GM19023 (cell line): Measurements from ENCODE around the gene FBXL13.
"Not testable (repeated sequence)": the region's sequence is repeated elsewhere in the genome, so short reads cannot be mapped to it uniquely, and the experiment has no call there.

Source experiments
- ATAC-seq: cut with Tn5 transposase; IDR thresholded peaks from one replicate; pipeline ENCODE4 v1.9.1; 2021; ENCODE audit warnings: mild to moderate bottlenecking, moderate library complexity; ENCODE audit not compliant: unreplicated experiment

FBXL13 gene

GRCh38 chr7:102778663-102779062, 295.9 kb downstream of the FBXL13 start:
- not testable (repeated sequence) for ATAC-seq

DNA sequence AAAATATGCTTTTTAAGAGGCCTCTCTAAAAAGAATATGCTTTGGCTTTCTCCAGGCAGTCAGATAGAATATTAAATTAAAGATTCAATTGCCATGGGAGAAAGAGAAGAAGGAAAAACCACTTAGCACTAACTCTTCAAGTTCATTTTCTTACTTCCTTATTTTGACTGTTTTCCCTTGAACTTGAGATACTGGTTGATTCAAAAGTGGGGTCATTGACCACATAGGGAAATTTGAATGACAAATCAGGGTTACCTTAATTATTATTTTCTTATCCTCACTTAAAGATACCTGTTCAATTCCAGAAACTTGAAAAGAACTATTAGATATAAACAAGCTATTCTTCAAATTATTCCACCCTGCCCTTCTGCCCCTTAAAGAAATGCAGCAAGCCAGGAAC, 298.4 kb downstream of the FBXL13 start:
- ATAC-seq: not testable (repeated sequence)

DNA sequence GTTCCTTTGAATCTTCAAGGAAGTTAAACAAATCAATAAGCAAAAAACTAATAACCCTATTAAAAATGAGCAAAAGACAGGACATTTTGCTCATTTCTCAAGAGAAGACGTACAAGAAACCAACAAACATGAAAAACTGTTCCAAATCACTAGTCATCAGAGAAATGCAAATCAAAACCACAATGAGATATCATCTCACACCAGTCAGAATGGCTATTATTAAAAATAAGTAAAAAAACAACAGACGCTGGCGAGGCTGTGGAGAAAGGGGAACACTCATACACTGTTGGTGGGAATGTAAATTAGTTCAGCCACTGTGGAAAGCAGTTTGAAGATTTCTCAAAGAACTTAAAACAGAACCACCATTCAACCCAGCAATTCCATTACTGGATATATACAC, 304.1 kb downstream of the FBXL13 start:
- ATAC-seq: not testable (repeated sequence)

DNA sequence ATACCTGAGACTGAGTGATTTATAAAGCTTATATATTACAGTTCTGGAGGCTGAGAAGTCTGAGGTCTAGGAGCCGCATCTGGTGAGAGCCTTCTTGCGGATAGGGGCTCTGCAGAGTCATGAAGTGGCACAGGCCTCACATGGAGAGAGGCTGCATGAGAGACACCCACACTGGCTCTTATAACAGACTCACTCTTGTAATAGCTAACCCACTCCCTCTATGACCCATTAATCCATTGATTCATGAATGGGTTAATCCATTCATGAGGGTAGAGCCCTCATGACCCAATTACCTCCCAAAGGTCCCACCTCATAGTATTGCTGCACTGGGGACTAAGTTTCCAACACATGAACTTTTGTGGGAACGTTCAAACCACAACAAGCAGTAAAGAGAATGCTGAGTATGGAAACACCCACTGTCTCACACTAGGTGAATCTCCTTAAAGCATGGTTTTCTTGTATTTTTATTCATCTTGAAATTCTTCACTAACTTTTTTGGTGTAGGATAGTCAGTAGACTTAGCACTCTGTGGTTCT, 304.9 kb downstream of the FBXL13 start:
- ATAC-seq: not testable (repeated sequence)

GRCh38 chr7:102763295-102763905, 311.2 kb downstream of the FBXL13 start:
- not testable (repeated sequence) for ATAC-seq
